ENCODE results near the gene ARMC6. TPM values are rescaled to one million over a fixed set of nuclear protein-coding genes. Genes with fewer than 3 reads are reported as not detected.

The ARMC6 gene
- total RNA-seq, 1 experiment from 2014 or later, result 51.4 TPM

DNA sequence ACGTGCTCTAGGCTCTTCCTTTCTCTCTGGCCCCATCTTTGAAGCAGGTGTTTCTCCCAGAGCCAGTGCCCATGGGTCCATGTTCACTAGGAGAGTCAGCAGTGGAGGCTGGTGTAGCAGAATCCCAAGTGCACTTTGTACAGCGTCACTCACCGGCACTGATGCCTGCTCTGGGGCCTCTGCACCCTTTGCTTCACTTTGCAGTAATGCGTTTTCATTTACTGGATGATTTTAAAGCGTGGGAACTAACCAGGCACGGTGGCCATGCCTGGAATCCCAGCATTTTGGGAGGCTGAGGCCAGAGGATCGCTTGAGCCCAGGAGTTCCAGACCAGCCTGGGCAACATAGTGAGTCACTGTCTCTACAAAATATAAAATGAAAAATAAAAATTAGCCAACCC is 61.1 kb downstream of the ARMC6 start:
- ChIA-PET CTCF (no interaction called here), POLR2A (no interaction called here)
- no peaks in the 10 kb centered on the region for H3K36me3 ChIP-seq (ENCODE audit: control insufficient read depth, insufficient read depth, low read length)
- no peaks in the 10 kb centered on the region for H3K9me3 ChIP-seq (ENCODE audit: control insufficient read depth, insufficient read depth, low read depth, low read length)
- TF ChIP-seq SIN3A (IDR thresholded peaks at IDR 0.05; ENCODE audit: borderline replicate concordance, insufficient read depth, low read depth, low read length), result no peak
- TF ChIP-seq TCF7L2 (IDR thresholded peaks at IDR 0.05; ENCODE audit: low read depth, low read length), result no peak
- TF ChIP-seq, protein P1, sequence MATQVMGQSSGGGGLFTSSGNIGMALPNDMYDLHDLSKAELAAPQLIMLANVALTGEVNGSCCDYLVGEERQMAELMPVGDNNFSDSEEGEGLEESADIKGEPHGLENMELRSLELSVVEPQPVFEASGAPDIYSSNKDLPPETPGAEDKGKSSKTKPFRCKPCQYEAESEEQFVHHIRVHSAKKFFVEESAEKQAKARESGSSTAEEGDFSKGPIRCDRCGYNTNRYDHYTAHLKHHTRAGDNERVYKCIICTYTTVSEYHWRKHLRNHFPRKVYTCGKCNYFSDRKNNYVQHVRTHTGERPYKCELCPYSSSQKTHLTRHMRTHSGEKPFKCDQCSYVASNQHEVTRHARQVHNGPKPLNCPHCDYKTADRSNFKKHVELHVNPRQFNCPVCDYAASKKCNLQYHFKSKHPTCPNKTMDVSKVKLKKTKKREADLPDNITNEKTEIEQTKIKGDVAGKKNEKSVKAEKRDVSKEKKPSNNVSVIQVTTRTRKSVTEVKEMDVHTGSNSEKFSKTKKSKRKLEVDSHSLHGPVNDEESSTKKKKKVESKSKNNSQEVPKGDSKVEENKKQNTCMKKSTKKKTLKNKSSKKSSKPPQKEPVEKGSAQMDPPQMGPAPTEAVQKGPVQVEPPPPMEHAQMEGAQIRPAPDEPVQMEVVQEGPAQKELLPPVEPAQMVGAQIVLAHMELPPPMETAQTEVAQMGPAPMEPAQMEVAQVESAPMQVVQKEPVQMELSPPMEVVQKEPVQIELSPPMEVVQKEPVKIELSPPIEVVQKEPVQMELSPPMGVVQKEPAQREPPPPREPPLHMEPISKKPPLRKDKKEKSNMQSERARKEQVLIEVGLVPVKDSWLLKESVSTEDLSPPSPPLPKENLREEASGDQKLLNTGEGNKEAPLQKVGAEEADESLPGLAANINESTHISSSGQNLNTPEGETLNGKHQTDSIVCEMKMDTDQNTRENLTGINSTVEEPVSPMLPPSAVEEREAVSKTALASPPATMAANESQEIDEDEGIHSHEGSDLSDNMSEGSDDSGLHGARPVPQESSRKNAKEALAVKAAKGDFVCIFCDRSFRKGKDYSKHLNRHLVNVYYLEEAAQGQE (IDR thresholded peaks at IDR 0.05; ENCODE audit: insufficient read depth in 1 of 2, low read depth in 2 of 2, low read length in 1 of 2), result no peak
- no peak for TF ChIP-seq POLR2AphosphoS5 (IDR thresholded peaks at IDR 0.05; ENCODE audit: low read depth, low read length)
- TF ChIP-seq, protein P2, sequence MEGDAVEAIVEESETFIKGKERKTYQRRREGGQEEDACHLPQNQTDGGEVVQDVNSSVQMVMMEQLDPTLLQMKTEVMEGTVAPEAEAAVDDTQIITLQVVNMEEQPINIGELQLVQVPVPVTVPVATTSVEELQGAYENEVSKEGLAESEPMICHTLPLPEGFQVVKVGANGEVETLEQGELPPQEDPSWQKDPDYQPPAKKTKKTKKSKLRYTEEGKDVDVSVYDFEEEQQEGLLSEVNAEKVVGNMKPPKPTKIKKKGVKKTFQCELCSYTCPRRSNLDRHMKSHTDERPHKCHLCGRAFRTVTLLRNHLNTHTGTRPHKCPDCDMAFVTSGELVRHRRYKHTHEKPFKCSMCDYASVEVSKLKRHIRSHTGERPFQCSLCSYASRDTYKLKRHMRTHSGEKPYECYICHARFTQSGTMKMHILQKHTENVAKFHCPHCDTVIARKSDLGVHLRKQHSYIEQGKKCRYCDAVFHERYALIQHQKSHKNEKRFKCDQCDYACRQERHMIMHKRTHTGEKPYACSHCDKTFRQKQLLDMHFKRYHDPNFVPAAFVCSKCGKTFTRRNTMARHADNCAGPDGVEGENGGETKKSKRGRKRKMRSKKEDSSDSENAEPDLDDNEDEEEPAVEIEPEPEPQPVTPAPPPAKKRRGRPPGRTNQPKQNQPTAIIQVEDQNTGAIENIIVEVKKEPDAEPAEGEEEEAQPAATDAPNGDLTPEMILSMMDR (IDR thresholded peaks at IDR 0.05), result no peak
- no peaks in the 10 kb centered on the region for H3K27me3 ChIP-seq (ENCODE audit: control insufficient read depth, insufficient read depth, low read length)
- no peak overlapping the region for H3K4me3 ChIP-seq (ENCODE audit: low read depth in 2 of 2, low read length in 2 of 2)
- intact Hi-C loops (cut with micrococcal nuclease; ENCODE audit: unreplicated experiment), result no loop called here
- H3K4me1 ChIP-seq (ENCODE audit: control insufficient read depth, insufficient read depth, low read length), result no peaks in the 10 kb centered on the region
- in situ Hi-C loops (cut with HindIII; ENCODE audit: low pct_unique_long_range_greater_than_20kb, low sequenced_read_pairs), result no loop called here
- DNase-seq (ENCODE audit: low read depth, low spot score) (no peak), ATAC-seq (no peak)
- no peak overlapping the region for H3K27ac ChIP-seq (ENCODE audit: low read length)
- BruUV-seq (replicated peaks), result no TSS peak

DNA sequence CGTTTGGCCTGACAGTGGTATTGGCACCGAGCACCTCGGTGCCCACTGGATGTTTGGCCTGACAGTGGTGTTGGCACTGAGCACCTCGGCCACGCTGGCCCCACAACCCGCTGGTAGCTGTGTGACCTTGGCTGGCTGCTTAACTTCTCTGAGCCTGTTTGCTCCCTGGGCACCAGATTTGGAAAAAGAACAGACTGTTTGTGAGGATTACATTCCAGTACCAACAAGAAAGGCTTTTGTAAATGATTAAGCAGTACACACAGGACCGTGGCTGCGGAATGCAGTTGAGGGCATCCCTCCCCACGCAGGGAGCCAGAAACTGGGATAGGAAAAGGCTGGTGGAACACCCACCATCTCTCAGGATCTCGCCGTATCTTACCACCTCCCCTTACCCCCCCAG is 62.3 kb downstream of the ARMC6 start:
- Histone ChIP-seq H3K4me3 (ENCODE audit: low read depth in 2 of 2, low read length in 2 of 2) (no peak overlapping the region), H3K9me3 (ENCODE audit: control insufficient read depth, insufficient read depth, low read depth, low read length) (no peaks in the 10 kb centered on the region), H3K27ac (ENCODE audit: low read length) (no peak overlapping the region), H3K36me3 (ENCODE audit: control insufficient read depth, insufficient read depth, low read length) (no peaks in the 10 kb centered on the region), H3K4me1 (ENCODE audit: control insufficient read depth, insufficient read depth, low read length) (no peaks in the 10 kb centered on the region), H3K27me3 (ENCODE audit: control insufficient read depth, insufficient read depth, low read length) (no peaks in the 10 kb centered on the region)
- ATAC-seq, result no peak
- intact Hi-C loops (cut with micrococcal nuclease; ENCODE audit: unreplicated experiment) (no loop called here), in situ Hi-C loops (cut with HindIII; ENCODE audit: low pct_unique_long_range_greater_than_20kb, low sequenced_read_pairs) (no loop called here)
- TF ChIP-seq, protein P1 (IDR thresholded peaks at IDR 0.05; ENCODE audit: insufficient read depth in 1 of 2, low read depth in 2 of 2, low read length in 1 of 2), result no peak
- TF ChIP-seq SIN3A (IDR thresholded peaks at IDR 0.05; ENCODE audit: borderline replicate concordance, insufficient read depth, low read depth, low read length) (no peak), POLR2AphosphoS5 (IDR thresholded peaks at IDR 0.05; ENCODE audit: low read depth, low read length) (no peak), TCF7L2 (IDR thresholded peaks at IDR 0.05; ENCODE audit: low read depth, low read length) (no peak)
- TF ChIP-seq, protein P2 (IDR thresholded peaks at IDR 0.05), result no peak
- no TSS peak for BruUV-seq (replicated peaks)
- ChIA-PET POLR2A (no interaction called here), CTCF (no interaction called here)
- no peak for DNase-seq (ENCODE audit: low read depth, low spot score)
